Cardiac muscle cell (in vitro differentiated cells and primary cell): ENCODE data around the gene BIRC6. TPM values are rescaled to one million over a fixed set of nuclear protein-coding genes. Genes with fewer than 3 reads are reported as not detected.

ENCODE experiments used
- DNase-seq, 2 donors: peaks; one replicate each; pipeline versions ENCODE4 v3.0.0 to v3.0.0-alpha.2; 2010 to 2017; ENCODE audit warnings: low read depth in 1 of 2, low spot score in 1 of 2
- H3K27ac ChIP-seq: fragments of 200-600 bp; sonication (generic); 2 replicates; pipeline ENCODE4 v1.5.1; 2016
- H3K27me3 ChIP-seq: fragments of 200-600 bp; sonication (generic); 2 replicates; pipeline ENCODE4 v1.6.0; 2016; ENCODE audit warnings: control low read depth
- H3K36me3 ChIP-seq: fragments of 200-600 bp; sonication (generic); 2 replicates; pipeline ENCODE4 v1.5.1; 2016; ENCODE audit warnings: control low read depth
- H3K4me1 ChIP-seq: fragments of 200-600 bp; sonication (generic); 2 replicates; pipeline ENCODE4 v1.8.1; 2017; ENCODE audit warnings: low read depth, mild to moderate bottlenecking, mixed run types
- H3K4me3 ChIP-seq: fragments of 200-600 bp; sonication (generic); 2 replicates; pipeline ENCODE4 v1.5.1; 2016; ENCODE audit warnings: mild to moderate bottlenecking
- H3K9me3 ChIP-seq: fragments of 200-600 bp; sonication (generic); 2 replicates; pipeline ENCODE4 v1.5.1; 2017; ENCODE audit warnings: low read depth, mild to moderate bottlenecking, control low read depth
- polyA plus RNA-seq: library from polyadenylated mRNA; unstranded; fragments of >200 nt; fragmentation: Nextera tagmentation; extraction: Ambion mirVana; gene quantifications from 2 replicates; pipeline ENCODE4 v1.2.1, GENCODE V29; 2016
- total RNA-seq: library from RNA; depleted of rRNA; stranded (reverse); fragments of >200 nt; gene quantifications from 2 replicates; pipeline ENCODE4 v1.2.3, GENCODE V29; 2016
- TF ChIP-seq, protein P1 (sequence below): IDR thresholded peaks from 2 replicates; pipeline ENCODE4 v1.5.1; 2012; ENCODE audit warnings: low read depth, mild to moderate bottlenecking, low read length

BIRC6 gene
- total and polyA plus RNA-seq, 2 experiments from 2014 or later: 25.0 to 89.9 TPM

DNA sequence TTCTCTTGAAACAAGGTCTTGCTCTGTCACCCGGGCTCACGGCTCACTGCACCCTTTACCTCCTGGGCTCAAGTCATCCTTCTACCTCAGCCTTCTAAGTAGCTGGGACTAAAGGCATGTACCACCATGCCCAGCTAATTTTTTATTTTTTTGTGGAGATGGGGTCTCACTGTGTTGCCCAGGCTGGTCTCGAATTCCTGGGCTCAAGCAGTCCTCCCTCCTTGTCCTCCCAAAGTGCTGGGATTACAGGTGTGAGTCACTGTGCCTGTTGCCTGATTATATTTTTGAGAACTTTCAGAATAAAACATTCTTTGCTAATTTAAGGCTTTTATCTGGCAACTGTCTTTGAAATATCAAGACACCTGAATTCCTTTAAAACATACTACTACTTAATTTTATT lies 47.9 kb downstream of the BIRC6 start:
- Histone ChIP-seq H3K27ac (no peak overlapping the region), H3K9me3 (no peaks in the 10 kb centered on the region), H3K4me3 (no peak overlapping the region), H3K36me3 (peaks cover 28% of the 10 kb centered on the region), H3K27me3 (no peaks in the 10 kb centered on the region), H3K4me1 (no peaks in the 10 kb centered on the region)
- TF ChIP-seq, protein P1, sequence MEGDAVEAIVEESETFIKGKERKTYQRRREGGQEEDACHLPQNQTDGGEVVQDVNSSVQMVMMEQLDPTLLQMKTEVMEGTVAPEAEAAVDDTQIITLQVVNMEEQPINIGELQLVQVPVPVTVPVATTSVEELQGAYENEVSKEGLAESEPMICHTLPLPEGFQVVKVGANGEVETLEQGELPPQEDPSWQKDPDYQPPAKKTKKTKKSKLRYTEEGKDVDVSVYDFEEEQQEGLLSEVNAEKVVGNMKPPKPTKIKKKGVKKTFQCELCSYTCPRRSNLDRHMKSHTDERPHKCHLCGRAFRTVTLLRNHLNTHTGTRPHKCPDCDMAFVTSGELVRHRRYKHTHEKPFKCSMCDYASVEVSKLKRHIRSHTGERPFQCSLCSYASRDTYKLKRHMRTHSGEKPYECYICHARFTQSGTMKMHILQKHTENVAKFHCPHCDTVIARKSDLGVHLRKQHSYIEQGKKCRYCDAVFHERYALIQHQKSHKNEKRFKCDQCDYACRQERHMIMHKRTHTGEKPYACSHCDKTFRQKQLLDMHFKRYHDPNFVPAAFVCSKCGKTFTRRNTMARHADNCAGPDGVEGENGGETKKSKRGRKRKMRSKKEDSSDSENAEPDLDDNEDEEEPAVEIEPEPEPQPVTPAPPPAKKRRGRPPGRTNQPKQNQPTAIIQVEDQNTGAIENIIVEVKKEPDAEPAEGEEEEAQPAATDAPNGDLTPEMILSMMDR: no peak
- DNase-seq: no peak

DNA sequence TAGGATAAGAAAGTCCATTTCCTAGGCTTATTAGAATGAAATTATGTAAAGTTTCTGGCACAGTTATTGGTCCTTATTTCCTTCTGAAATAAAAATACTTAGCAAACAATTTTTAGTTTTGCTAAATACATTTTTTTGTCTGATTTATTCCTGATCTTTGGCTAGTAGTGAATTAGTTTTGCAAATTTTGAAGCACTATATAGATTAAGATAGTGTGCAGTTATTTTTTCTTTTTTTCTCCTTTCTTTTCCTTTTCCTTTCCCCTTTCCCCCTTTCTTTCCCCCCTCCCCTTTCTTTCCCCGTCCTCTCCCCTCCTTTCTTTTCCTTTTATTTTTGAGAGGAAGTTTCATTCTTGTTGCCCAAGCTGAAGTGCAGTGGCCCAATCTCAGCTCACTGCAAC lies 59.7 kb downstream of the BIRC6 start:
- Histone ChIP-seq H3K27ac (no peak overlapping the region), H3K27me3 (no peaks in the 10 kb centered on the region), H3K36me3 (peaks cover 29% of the 10 kb centered on the region), H3K4me3 (no peak overlapping the region), H3K4me1 (no peaks in the 10 kb centered on the region), H3K9me3 (no peaks in the 10 kb centered on the region)
- no peak for DNase-seq
- TF ChIP-seq, protein P1: no peak

DNA sequence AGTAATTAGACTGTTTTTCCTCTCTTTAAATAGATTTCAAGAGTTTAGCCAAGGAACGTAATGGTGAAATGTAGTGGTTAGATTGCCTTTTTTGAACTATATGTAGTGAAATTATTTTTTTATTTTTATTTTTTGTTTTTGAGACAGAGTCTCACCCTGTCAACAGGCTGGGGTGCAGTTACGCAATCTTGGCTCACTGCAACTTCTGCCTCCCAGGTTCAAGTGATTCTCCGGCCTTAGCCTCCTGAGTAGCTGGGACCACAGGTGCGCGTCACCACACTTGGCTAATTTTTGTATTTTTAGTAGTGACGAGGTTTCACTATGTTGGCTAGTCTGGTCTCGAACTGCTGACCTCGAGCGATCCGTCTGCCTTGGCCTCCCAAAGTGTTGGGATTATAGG lies 60.8 kb downstream of the BIRC6 start:
- H3K36me3 ChIP-seq: peaks cover 29% of the 10 kb centered on the region
- TF ChIP-seq, protein P1: no peak
- H3K27ac ChIP-seq: no peak overlapping the region

DNA sequence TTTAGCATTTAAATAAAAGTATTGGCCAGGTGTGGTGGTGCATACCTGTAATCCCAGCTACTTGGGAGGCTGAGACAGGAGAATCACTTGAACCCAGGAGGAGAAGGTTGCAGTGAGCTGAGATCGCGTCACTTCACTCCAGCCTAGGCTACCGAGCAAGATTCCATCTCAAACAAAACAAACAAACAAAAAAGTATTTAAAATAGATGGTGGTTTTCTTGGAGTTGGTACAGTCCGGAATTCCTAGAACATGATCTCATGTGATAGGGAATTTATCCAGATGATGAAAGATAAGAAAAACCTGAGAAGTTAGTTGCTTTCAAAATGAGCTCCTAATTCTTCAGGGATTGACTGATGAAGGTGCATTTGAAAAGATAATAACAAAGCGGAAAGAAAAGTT lies 62.0 kb downstream of the BIRC6 start:
- no peak overlapping the region for H3K4me3 ChIP-seq
- DNase-seq: no peak

More for the DNA sequence above, 60.8 kb downstream of the BIRC6 start:
- Histone ChIP-seq H3K27me3 (no peaks in the 10 kb centered on the region), H3K4me3 (no peak overlapping the region), H3K4me1 (no peaks in the 10 kb centered on the region), H3K9me3 (no peaks in the 10 kb centered on the region)
- no peak for DNase-seq

DNA sequence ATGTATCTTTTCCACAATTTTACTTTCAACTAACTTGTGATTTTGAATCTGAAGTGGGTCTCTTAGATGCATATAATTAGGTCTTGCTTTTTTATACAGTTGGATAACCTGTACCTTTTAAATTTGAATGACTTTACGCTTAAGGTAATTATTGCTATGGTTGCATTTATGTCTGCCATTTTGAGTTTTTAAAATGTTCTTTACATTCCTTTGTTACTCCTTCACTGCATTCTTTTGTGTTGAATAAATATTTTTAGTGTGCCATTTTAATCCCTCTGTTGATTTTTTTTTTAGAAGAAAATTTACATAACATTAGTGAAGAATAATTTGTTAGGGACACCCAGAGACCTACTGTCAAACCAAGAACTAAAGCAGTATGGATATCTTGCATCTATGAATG lies 65.3 kb downstream of the BIRC6 start:
- Histone ChIP-seq H3K27ac (no peak overlapping the region), H3K27me3 (no peaks in the 10 kb centered on the region)

More for the DNA sequence above, 62.0 kb downstream of the BIRC6 start:
- Histone ChIP-seq H3K36me3 (peaks cover 27% of the 10 kb centered on the region), H3K27ac (no peak overlapping the region), H3K9me3 (no peaks in the 10 kb centered on the region), H3K27me3 (no peaks in the 10 kb centered on the region), H3K4me1 (peaks cover 5% of the 10 kb centered on the region)
- TF ChIP-seq, protein P1: no peak

More for the DNA sequence above, 65.3 kb downstream of the BIRC6 start:
- TF ChIP-seq, protein P1: no peak
- H3K36me3 ChIP-seq: peaks cover 7% of the 10 kb centered on the region
- no peak for DNase-seq
- peaks cover 10% of the 10 kb centered on the region for H3K4me1 ChIP-seq
- no peak overlapping the region for H3K4me3 ChIP-seq
- no peaks in the 10 kb centered on the region for H3K9me3 ChIP-seq
